Dedifferentiated amniotic fluid mesenchymal stem cell (primary cell): Measurements from ENCODE around the gene CSF2.
"Not testable (repeated sequence)": the region's sequence is repeated elsewhere in the genome, so short reads cannot be mapped to it uniquely, and the experiment has no call there.

Experiments used
- DNase-seq: peaks from one replicate; pipeline ENCODE4 v3.0.0-alpha.2; 2016; ENCODE audit errors: extremely low spot score

Gene CSF2

DNA sequence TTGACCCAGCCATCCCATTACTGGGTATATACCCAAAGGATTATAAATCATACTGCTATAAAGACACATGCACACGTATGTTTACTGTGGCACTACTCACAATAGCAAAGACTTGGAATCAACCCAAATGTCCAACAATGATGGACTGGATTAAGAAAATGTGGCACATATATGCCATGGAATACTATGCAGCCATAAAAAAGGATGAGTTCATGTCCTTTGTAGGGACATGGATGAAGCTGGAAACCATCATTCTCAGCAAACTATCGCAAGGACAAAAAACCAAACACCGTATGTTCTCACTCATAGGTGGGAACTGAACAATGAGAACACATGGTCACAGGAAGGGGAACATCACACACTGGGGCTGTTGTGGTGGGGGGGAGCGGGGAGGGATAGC is 35.4 kb downstream of the CSF2 start:
- not testable (repeated sequence) for DNase-seq

DNA sequence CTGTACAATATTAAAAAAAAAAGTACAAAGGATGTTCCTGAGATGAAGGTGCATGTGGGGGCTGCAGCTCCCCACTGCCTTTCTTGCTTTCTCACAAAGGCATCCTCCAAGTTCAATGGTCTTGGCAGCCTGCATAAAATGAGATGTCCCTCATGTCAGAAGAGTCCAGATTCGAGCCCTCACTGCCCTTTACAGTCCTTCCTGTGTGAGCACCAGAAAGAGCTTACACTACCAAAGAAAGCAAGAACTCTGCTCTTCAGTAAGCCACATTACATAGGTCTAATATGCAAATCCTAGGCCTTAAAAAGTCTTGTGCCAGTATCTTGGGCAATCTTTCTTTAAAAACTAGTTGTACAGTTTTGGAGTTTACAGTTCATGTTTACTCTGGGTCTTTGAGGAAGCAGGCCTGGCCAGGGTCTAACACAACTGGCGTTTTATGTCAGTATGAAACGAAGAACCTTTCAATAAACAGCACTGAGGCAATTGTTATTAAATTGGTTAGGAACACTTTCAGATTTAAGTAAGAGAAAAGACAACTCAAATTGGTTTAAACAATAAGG is 36.0 kb downstream of the CSF2 start:
- DNase-seq = no peak

DNA sequence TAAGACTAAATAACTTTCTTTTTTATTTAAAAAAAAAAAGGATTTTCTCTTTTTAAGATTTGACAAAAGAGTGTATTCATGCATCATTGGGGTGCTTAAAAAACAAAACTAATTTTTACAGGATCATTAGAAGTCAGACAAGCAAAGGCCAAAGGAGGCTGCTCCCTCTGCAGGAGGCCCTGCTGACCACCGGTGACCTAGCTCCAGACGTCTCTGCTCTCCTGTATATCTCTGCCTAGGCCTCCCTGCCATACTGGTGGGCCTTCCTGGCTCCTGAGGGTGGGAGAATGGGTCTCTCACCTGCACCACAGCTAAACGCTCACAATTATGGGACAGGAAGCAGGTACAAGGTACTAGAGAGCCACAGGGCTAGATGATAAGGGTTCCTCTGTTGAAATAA is 36.6 kb downstream of the CSF2 start:
- no peak for DNase-seq

DNA sequence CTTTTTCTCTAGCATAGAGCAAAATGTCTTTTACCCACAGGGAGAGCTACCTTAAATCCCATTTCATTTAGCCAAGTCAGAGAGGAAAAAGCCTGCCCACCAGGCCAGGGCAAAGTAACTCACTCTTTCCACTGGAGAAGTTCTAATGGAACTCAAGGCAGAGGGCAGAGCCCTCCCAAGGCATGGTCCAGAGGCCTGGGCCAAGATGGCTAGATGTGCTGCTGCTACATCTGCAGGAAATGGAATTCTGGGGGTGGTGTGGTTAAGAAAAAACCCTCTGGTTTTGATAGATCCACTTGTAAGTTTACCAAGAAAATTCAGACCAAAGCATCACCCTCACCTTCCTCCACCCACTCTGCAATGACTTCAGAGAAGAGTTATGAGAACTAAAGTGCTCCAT is 37.3 kb downstream of the CSF2 start:
- no peak for DNase-seq

DNA sequence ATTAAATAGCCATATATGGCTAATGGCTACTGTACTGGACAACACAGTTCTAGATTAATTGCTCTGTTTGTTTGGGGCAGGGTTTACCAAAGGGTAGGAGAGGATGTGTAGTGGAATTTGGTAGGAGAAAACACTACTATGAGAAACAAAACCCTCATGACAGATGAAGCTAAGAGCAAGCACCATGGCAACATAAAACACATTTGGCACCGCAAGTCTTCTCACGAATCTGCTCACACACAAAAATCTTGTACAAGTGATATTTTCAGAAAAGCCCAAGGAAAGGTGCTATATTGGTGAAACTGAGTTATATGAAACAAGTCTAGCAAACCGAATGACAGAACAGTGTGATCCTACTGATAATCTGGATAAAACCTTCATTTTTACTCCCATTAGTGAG is 38.5 kb downstream of the CSF2 start:
- DNase-seq = no peak

DNA sequence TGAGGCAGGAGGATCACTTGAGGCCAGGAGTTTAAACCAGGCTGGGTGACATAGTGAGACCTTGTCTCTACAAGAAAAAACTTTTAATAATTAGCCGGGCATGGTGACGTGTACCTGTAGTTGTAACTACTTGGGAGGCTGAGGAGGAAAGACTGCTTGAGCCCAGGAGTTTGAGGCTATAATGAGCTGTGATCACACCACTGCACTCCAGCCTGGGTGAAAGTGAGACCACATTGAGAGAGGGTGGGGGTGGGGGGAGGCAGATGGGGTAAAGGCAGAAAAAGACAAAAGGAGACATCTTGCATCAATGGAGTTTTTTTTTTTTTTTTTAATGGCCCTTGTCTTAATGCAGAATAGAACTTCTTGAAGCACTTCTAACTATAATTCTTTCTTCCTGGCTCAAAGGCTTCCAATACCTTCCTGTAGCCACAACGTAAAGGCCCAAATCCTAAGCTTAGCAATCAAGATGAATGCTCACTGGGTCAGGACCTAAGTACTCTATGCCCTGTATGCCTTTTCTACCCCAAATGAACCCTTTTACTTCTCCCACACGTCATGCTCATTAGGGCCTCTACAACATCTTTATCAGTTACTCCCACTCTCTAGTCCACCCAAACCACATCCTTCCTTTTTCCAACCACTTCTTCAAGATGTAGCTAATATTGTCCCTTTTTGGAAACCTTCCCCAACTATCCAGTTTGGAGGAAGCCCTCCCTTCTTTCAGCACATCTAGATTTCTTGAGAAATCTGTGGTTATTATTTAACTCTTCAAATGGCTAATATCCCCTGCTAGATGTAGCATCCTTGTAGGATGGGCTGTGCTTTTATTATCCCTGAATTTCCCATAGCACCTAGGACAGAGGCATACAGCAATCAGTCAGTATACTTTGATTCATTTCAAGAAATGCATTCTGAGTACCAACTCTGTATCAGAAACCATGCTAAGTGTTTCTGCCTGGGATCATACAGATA is 40.8 kb downstream of the CSF2 start:
- DNase-seq = no peak

DNA sequence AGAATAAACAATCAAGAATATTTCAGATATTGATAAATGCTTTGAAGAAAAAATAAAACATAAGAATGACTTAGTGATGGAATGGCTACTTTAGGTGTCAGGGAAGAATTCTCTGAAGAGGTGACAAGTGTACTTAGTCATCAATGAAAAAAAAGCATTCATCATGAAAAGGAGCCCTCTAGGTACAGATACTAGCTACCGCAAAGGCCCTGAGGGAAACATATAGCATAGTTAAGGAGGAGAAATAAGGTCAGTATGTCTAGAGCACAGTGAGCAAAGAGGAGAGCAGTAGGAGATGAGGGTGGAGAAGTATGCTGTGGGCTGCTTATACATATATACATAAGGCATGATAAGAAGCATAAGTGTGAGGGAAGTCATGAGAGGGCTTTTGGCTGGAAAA is 41.8 kb downstream of the CSF2 start:
- DNase-seq = no peak

DNA sequence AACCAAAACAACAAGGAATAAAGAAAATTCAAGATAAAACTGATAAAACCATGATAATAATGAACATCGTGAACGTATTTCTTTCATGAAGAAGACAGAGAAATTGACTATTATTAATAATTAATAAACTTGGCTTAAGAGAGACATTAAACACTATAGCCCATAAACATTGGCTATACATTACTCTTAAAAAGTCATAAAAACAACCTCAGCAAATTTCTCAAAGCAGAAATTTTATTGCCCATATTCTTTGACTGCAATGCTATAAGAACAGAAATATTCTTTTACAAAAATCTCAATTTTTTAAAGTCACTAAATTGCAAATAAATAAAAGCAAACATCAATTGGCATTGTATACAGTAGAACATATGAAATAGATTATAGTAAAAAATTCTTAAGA is 42.5 kb downstream of the CSF2 start:
- DNase-seq = no peak

DNA sequence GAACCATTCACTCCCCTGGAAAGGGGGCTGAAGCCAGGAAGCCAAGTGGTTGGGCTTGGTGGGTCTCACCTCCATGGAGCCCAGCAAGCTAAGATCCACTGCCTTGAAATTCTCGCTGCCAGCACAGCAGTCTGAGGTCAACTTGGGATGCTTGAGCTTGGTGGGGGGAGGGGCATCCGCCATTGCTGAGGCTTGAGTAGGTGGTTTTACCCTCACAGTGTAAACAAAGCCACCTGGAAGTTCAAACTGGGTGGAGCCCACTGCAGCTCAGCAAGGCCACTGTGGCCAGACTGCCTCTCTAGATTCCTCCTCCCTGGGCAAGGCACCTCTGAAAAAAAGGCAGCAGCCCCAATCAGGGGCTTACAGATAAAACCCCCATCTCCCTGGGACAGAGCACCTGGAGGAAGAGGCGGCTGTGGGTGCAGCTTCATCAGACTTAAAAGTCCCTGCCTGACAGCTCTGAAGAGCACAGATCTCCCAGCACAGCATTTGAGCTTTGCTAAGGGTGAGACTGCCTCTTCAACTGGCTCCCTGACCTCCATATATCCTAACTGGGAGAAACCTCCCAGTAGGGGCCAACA is 43.4 kb downstream of the CSF2 start:
- DNase-seq = not testable (repeated sequence)

DNA sequence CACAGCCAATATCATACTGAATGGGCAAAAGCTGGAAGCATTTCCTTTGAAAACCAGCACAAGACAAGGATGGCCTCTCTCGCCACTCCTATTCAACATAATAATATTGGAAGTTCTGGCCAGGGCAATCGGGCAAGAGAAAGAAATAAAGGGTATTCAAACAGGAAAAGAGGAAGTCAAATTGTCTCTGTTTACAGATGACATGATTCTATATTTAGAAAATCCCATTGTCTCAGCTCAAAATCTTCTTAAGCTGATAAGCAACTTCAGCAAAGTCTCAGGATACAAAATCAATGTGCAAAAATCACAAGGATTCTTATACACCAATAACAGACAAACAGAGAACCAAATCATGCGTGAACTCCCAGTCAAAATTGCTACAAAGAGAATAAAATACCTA is 47.1 kb downstream of the CSF2 start:
- DNase-seq = not testable (repeated sequence)

DNA sequence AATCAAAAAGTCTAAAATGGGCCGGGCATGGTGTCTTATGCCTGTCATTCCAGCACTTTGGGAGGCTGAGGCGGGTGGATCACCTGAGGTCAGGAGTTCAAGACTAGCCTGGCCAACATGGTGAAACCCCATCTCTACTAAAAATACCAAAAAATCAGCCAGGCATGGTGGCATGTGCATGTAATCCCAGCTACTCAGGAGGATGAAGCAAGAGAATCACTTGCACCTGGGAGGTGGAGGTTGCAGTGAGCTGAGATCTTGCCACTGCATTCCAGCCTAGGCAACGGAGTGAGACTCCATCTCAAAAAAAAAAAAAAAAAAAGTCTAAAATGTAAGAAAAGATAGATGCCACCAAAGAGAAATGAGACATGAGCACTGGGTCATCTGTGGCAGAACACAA is 49.4 kb downstream of the CSF2 start:
- DNase-seq = not testable (repeated sequence)

DNA sequence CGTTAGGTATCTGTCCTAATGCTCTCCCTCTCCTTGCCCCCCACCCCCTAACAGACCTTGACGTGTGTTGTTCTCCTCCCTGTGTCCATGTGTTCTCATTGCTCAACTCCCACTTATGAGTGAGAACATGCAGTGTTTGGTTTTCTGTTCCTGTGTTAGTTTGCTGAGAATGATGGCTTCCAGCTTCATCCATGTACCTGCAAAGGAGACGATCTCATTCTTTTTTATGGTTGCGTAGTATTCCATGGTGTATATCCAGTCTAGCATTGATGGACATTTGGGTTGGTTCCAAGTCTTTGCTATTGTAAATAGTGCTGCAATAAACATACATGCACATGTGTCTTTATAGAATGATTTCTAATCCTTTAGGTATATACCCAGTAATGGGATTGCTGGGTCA is 50.0 kb downstream of the CSF2 start:
- DNase-seq = not testable (repeated sequence)
